ENCODE data around the gene INSM1. TPM values are rescaled to one million over a fixed set of nuclear protein-coding genes. Genes with fewer than 3 reads are reported as not detected.

INSM1 gene
- total RNA-seq, 6 experiments from 2014 or later: not detected

- Histone ChIP-seq H3K4me1 (peaks cover 0 to 20% (median 0%) of the 10 kb centered on the region in 4 donors), H3K4me3 (no peak overlapping the region), H3K27ac (no peak overlapping the region), H3K36me3 (no peaks in the 10 kb centered on the region), H3K27me3 (peaks cover 0 to 35% of the 10 kb centered on the region in 2 donors), H3K9me3 (no peaks in the 10 kb centered on the region)
- WGBS (ENCODE audit: insufficient coverage, low coverage, low lambda C conversion rate, missing lambda C conversion rate): 6% methylated on average over 11 of the region's 15 CpGs
- ATAC-seq: no peak
- TF ChIP-seq CTCF (IDR thresholded peaks at IDR 0.05) (no peak), POLR2A (IDR thresholded peaks at IDR 0.05) (no peak)
- intact Hi-C loops (cut with DNase I): loop anchor here in 1 of 2 donors (10.0 kb wide), 1 partner anchor 201 kb away; no protein-coding TSS in a partner anchor
- DNase-seq: no peak
These were observed 4.5 kb upstream of the INSM1 start for GRCh38 chr20:20363434-20363798.

GRCh38 chr20:20363799-20364592, 3.9 kb upstream of the INSM1 start:
- TF ChIP-seq POLR2A (IDR thresholded peaks at IDR 0.05) (no peak), CTCF (IDR thresholded peaks at IDR 0.05) (no peak)
- intact Hi-C loops (cut with DNase I): loop anchor here in 1 of 2 donors (10.0 kb wide), 1 partner anchor 201 kb away; no protein-coding TSS in a partner anchor
- Histone ChIP-seq H3K9me3 (no peaks in the 10 kb centered on the region), H3K4me3 (no peak overlapping the region), H3K27me3 (peaks cover 0 to 35% of the 10 kb centered on the region in 2 donors), H3K36me3 (no peaks in the 10 kb centered on the region), H3K27ac (no peak overlapping the region), H3K4me1 (peaks cover 0 to 22% (median 0%) of the 10 kb centered on the region in 4 donors)
- ATAC-seq (no peak), DNase-seq (no peak)
- 0% methylated on average over 14 of the region's 70 CpGs for WGBS (ENCODE audit: insufficient coverage, low coverage, low lambda C conversion rate, missing lambda C conversion rate)

GRCh38 chr20:20364593-20365479, 3.1 kb upstream of the INSM1 start:
- intact Hi-C loops (cut with DNase I): loop anchor here in 1 of 2 donors (10.0 kb wide), 1 partner anchor 200 kb away; no protein-coding TSS in a partner anchor
- Histone ChIP-seq H3K27me3 (peaks cover 0 to 42% of the 10 kb centered on the region in 2 donors), H3K4me3 (no peak overlapping the region), H3K9me3 (no peaks in the 10 kb centered on the region), H3K36me3 (no peaks in the 10 kb centered on the region), H3K4me1 (peaks cover 0 to 28% (median 0%) of the 10 kb centered on the region in 4 donors), H3K27ac (no peak overlapping the region)
- 0% methylated on average over 2 of the region's 70 CpGs for WGBS (ENCODE audit: insufficient coverage, low coverage, low lambda C conversion rate, missing lambda C conversion rate)
- no peak for TF ChIP-seq CTCF (IDR thresholded peaks at IDR 0.05)
- DNase-seq: no peak
- no peak for ATAC-seq

GRCh38 chr20:20365480-20366161, 2.3 kb upstream of the INSM1 start:
- intact Hi-C loops (cut with DNase I): loop anchor here in 1 of 2 donors (10.0 kb wide), 1 partner anchor 199 kb away; no protein-coding TSS in a partner anchor
- no peak for DNase-seq
- no peaks in the 10 kb centered on the region for H3K36me3 ChIP-seq
- no peak overlapping the region for H3K4me3 ChIP-seq
- no peak for ATAC-seq
- TF ChIP-seq CTCF (IDR thresholded peaks at IDR 0.05): no peak
- no peak for TF ChIP-seq POLR2A (IDR thresholded peaks at IDR 0.05)
- H3K9me3 ChIP-seq: no peaks in the 10 kb centered on the region
- H3K27me3 ChIP-seq: peaks cover 0 to 50% of the 10 kb centered on the region in 2 donors
- no peak overlapping the region for H3K27ac ChIP-seq
- WGBS (ENCODE audit: insufficient coverage, low coverage, low lambda C conversion rate, missing lambda C conversion rate): 7% methylated on average over 13 of the region's 18 CpGs
- H3K4me1 ChIP-seq: peaks cover 0 to 23% (median 0%) of the 10 kb centered on the region in 4 donors

Data from right lobe of liver (tissue), 6 donors.